Skeletal muscle tissue (tissue), 4 donors: ENCODE data around the gene TSPAN31. TPM values are rescaled to one million over a fixed set of nuclear protein-coding genes. Genes with fewer than 3 reads are reported as not detected.

Experiments used
- H3K27ac ChIP-seq: one replicate; pipeline ENCODE4 v1.7.0; 2013; ENCODE audit warnings: mild to moderate bottlenecking, low read depth, low read length, inconsistent platforms
- H3K27me3 ChIP-seq, 3 donors: one replicate each; pipeline ENCODE4 v1.7.0; 2013; ENCODE audit warnings: low read length in 3 of 3; ENCODE audit not compliant: control insufficient read depth in 3 of 3, insufficient read depth in 3 of 3
- H3K36me3 ChIP-seq, 3 donors: one replicate each; pipeline ENCODE4 v1.7.0; 2013; ENCODE audit warnings: low read length in 3 of 3; ENCODE audit not compliant: control insufficient read depth in 3 of 3, insufficient read depth in 3 of 3
- H3K4me1 ChIP-seq, 3 donors: one replicate each; pipeline ENCODE4 v1.7.0; 2013; ENCODE audit warnings: low read length in 3 of 3, mild to moderate bottlenecking in 3 of 3; ENCODE audit not compliant: control insufficient read depth in 3 of 3, insufficient read depth in 3 of 3
- H3K4me3 ChIP-seq, 3 donors: one replicate each; pipeline ENCODE4 v1.7.0; 2013; ENCODE audit warnings: low read length in 3 of 3
- H3K9ac ChIP-seq, 3 donors: one replicate each; pipeline ENCODE4 v1.7.0; 2013; ENCODE audit warnings: low read length in 3 of 3, mild to moderate bottlenecking in 3 of 3, moderate library complexity in 2 of 3, low read depth in 1 of 3
- H3K9me3 ChIP-seq, 3 donors: one replicate each; pipeline ENCODE4 v1.7.0; 2013; ENCODE audit warnings: low read length in 3 of 3; ENCODE audit not compliant: control insufficient read depth in 3 of 3
- total RNA-seq: library from RNA; depleted of rRNA; stranded (reverse); fragments of >200 nt; gene quantifications from one replicate; pipeline ENCODE4 v1.2.3, GENCODE V29; 2014
- donor health status: Osteomylitis.

TSPAN31 gene
- total RNA-seq, 1 donor from 2014 or later = 57.9 TPM

DNA sequence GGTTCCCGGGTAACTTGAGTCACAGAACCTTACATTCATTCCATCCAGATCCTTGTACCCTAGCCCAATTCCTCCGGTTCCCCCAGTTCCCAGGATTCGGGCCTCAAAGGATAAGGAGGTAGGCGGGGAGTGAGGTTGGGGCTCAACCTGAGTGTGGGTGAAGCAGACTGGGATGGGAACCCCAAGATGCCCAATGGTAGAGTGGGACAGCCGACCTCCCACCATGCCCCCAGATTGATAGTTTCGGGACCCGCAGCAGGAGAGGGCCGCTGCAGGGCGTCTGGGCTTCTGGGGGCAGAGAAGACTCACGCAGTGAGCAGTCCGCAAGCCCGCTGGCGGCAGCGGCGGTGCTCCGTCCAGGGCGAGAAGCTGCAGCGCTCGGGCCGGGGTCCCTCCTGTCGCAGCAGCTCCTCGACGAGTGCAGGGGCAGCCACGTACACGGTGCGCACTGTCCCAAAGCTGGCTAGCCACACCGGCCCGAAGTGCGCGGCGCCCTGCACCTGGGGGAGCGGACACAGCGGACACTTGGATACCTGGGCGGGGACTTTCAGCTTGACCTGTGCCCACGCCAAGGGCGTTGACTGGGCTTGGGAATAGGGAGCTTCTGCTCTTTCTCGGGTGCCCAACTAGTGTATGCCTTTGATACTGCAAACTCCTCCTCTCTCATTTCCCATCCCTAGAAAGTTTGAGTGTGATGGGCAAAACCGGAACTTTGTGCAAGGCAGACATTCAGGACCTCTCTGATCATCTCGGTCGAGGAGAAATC, 21.0 kb downstream of the TSPAN31 start:
- H3K27ac ChIP-seq = no peak overlapping the region
- peak overlapping the region; percentile 35 to 65 (median 59) for H3K4me3 ChIP-seq
- H3K4me1 ChIP-seq = peaks cover 19 to 36% (median 26%) of the 10 kb centered on the region in 3 donors
- peak overlapping the region in 2 of 3 donors; percentile 23 to 40 for H3K9ac ChIP-seq
- H3K27me3 ChIP-seq = peaks cover 49 to 51% (median 50%) of the 10 kb centered on the region in 3 donors
- H3K9me3 ChIP-seq = no peaks in the 10 kb centered on the region
- peaks cover 19 to 28% (median 21%) of the 10 kb centered on the region in 3 donors for H3K36me3 ChIP-seq

- peaks cover 49 to 51% (median 50%) of the 10 kb centered on the region in 3 donors for H3K27me3 ChIP-seq
- peak within 1 kb of the TSS; percentile 35 to 65 (median 59) for H3K4me3 ChIP-seq
- H3K9me3 ChIP-seq = no peaks in the 10 kb centered on the region
- peaks cover 27 to 44% (median 33%) of the 10 kb centered on the region in 3 donors for H3K4me1 ChIP-seq
- H3K27ac ChIP-seq = no peak within 1 kb of the TSS
- H3K36me3 ChIP-seq = peaks cover 20 to 30% (median 21%) of the 10 kb centered on the region in 3 donors
- peak within 1 kb of the TSS; percentile 23 to 43 (median 40) for H3K9ac ChIP-seq
Observed at GRCh38 chr12:57766464-57767304, 21.8 kb downstream of the TSPAN31 start, which contains the start of gene CYP27B1. TSS of gene CYP27B1 (minus strand) at chr12:57767078. CDS start at chr12:57767041, 37 bp downstream.

DNA sequence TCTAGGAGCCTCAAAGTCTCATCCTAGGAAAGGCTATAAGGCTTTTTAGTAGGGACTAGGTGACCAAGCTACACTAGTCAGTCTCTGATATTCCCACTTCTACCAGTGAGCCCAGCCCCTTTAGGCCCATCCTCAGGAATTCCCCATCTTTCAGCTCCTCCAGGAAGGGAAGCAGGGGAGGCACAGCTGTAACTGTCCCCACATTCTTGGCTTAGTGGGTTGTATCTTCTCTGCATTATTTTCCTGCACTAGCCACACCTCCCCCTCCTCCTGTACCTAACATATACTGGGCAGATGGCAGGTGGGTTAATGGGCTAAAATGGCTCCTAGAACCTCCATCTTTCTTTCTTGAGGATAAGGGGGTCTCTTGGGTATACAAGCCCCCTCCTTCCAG, 22.5 kb downstream of the TSPAN31 start:
- no peak overlapping the region for H3K9ac ChIP-seq
- no peak overlapping the region for H3K4me3 ChIP-seq
- no peak overlapping the region for H3K27ac ChIP-seq
- H3K4me1 ChIP-seq = peaks cover 29 to 46% (median 37%) of the 10 kb centered on the region in 3 donors
- H3K36me3 ChIP-seq = peaks cover 20 to 30% (median 21%) of the 10 kb centered on the region in 3 donors
- H3K27me3 ChIP-seq = peaks cover 49 to 51% (median 50%) of the 10 kb centered on the region in 3 donors
- no peaks in the 10 kb centered on the region for H3K9me3 ChIP-seq

GRCh38 chr12:57767876-57768275, 23.0 kb downstream of the TSPAN31 start:
- peaks cover 20 to 30% (median 21%) of the 10 kb centered on the region in 3 donors for H3K36me3 ChIP-seq
- no peak overlapping the region for H3K27ac ChIP-seq
- H3K4me3 ChIP-seq = no peak overlapping the region
- no peaks in the 10 kb centered on the region for H3K9me3 ChIP-seq
- H3K27me3 ChIP-seq = peaks cover 44 to 49% (median 46%) of the 10 kb centered on the region in 3 donors
- peaks cover 31 to 51% (median 41%) of the 10 kb centered on the region in 3 donors for H3K4me1 ChIP-seq
- no peak overlapping the region for H3K9ac ChIP-seq

- peaks cover 35 to 54% (median 46%) of the 10 kb centered on the region in 3 donors for H3K4me1 ChIP-seq
- H3K4me3 ChIP-seq = no peak overlapping the region
- H3K9me3 ChIP-seq = no peaks in the 10 kb centered on the region
- no peak overlapping the region for H3K9ac ChIP-seq
- peaks cover 22 to 33% (median 24%) of the 10 kb centered on the region in 3 donors for H3K36me3 ChIP-seq
- H3K27ac ChIP-seq = no peak overlapping the region
- H3K27me3 ChIP-seq = peaks cover 29 to 32% (median 29%) of the 10 kb centered on the region in 3 donors
Observed at GRCh38 chr12:57769594-57769993, 24.8 kb downstream of the TSPAN31 start.

GRCh38 chr12:57770734-57771133, 25.9 kb downstream of the TSPAN31 start:
- Histone ChIP-seq H3K36me3 (peaks cover 22 to 36% (median 26%) of the 10 kb centered on the region in 3 donors), H3K4me3 (peak overlapping the region in 1 of 3 donors; percentile 6), H3K9me3 (no peaks in the 10 kb centered on the region), H3K27me3 (peaks cover 17 to 21% (median 18%) of the 10 kb centered on the region in 3 donors), H3K4me1 (peaks cover 31 to 43% (median 36%) of the 10 kb centered on the region in 3 donors), H3K27ac (no peak overlapping the region), H3K9ac (no peak overlapping the region)

GRCh38 chr12:57771236-57771872, 26.5 kb downstream of the TSPAN31 start:
- peaks cover 24 to 39% (median 27%) of the 10 kb centered on the region in 3 donors for H3K36me3 ChIP-seq
- no peaks in the 10 kb centered on the region for H3K9me3 ChIP-seq
- H3K4me1 ChIP-seq = peaks cover 26 to 37% (median 30%) of the 10 kb centered on the region in 3 donors
- H3K4me3 ChIP-seq = peak overlapping the region; percentile 89 to 99 (median 98)
- H3K27ac ChIP-seq = peak overlapping the region; percentile 79
- peak overlapping the region; percentile 85 to 94 (median 92) for H3K9ac ChIP-seq
- peaks cover 11 to 14% (median 12%) of the 10 kb centered on the region in 3 donors for H3K27me3 ChIP-seq

GRCh38 chr12:57771873-57772428, 27.1 kb downstream of the TSPAN31 start, which contains the start of gene METTL1:
TSS of gene METTL1 (minus strand) at chr12:57772105. CDS start at chr12:57772083, 22 bp downstream.
- Histone ChIP-seq H3K27me3 (peaks cover 5 to 8% (median 6%) of the 10 kb centered on the region in 3 donors), H3K36me3 (peaks cover 25 to 39% (median 27%) of the 10 kb centered on the region in 3 donors), H3K4me3 (peak within 1 kb of the TSS; percentile 89 to 99 (median 98)), H3K4me1 (peaks cover 20 to 31% (median 24%) of the 10 kb centered on the region in 3 donors), H3K9me3 (no peaks in the 10 kb centered on the region), H3K27ac (peak within 1 kb of the TSS; percentile 79), H3K9ac (peak within 1 kb of the TSS; percentile 85 to 94 (median 92))
